GM18519 (cell line): Measurements from ENCODE around the gene PXDC1.
"Not testable (repeated sequence)": the region's sequence is repeated elsewhere in the genome, so short reads cannot be mapped to it uniquely, and the experiment has no call there.

ENCODE experiments used
- ATAC-seq: cut with Tn5 transposase; IDR thresholded peaks from one replicate; pipeline ENCODE4 v1.9.1; 2021; ENCODE audit warnings: mild to moderate bottlenecking, moderate library complexity; ENCODE audit not compliant: unreplicated experiment, low FRiP score

Gene PXDC1

GRCh38 chr6:3737149-3737830 lies 14.2 kb downstream of the PXDC1 start:
- ATAC-seq: no peak

GRCh38 chr6:3735029-3735605 lies 16.4 kb downstream of the PXDC1 start:
- ATAC-seq: no peak

- no peak for ATAC-seq
These were observed 17.5 kb downstream of the PXDC1 start for GRCh38 chr6:3734023-3734422.

GRCh38 chr6:3733321-3733925 lies 18.1 kb downstream of the PXDC1 start:
- no peak for ATAC-seq

- ATAC-seq: no peak
These were observed 19.0 kb downstream of the PXDC1 start for GRCh38 chr6:3732345-3733141.

GRCh38 chr6:3731700-3732099 lies 19.8 kb downstream of the PXDC1 start:
- no peak for ATAC-seq

- ATAC-seq: no peak
These were observed 21.7 kb downstream of the PXDC1 start for GRCh38 chr6:3729603-3730344.

- ATAC-seq: no peak
These were observed 23.9 kb downstream of the PXDC1 start for GRCh38 chr6:3727593-3728108.

GRCh38 chr6:3727036-3727435 lies 24.5 kb downstream of the PXDC1 start:
- ATAC-seq: no peak

- ATAC-seq: no peak
These were observed 25.1 kb downstream of the PXDC1 start for GRCh38 chr6:3726421-3726820.

- no peak for ATAC-seq
These were observed 26.1 kb downstream of the PXDC1 start for GRCh38 chr6:3725145-3726047.

GRCh38 chr6:3724451-3725144 lies 26.9 kb downstream of the PXDC1 start:
- ATAC-seq: no peak

- ATAC-seq: no peak
These were observed 27.5 kb downstream of the PXDC1 start for GRCh38 chr6:3723966-3724365.

GRCh38 chr6:3723251-3723650 lies 28.3 kb downstream of the PXDC1 start:
- ATAC-seq: no peak

GRCh38 chr6:3722785-3723184 lies 28.7 kb downstream of the PXDC1 start:
- no peak for ATAC-seq

GRCh38 chr6:3721810-3722621 lies 29.5 kb downstream of the PXDC1 start:
- no peak for ATAC-seq

GRCh38 chr6:3720770-3721169 lies 30.7 kb downstream of the PXDC1 start:
- ATAC-seq: not testable (repeated sequence)
